ENCODE measurements around the gene COL11A1. TPM values are rescaled to one million over a fixed set of nuclear protein-coding genes. Genes with fewer than 3 reads are reported as not detected.

Gene COL11A1
- total RNA-seq, 1 experiment from 2014 or later = 12.2 TPM

DNA sequence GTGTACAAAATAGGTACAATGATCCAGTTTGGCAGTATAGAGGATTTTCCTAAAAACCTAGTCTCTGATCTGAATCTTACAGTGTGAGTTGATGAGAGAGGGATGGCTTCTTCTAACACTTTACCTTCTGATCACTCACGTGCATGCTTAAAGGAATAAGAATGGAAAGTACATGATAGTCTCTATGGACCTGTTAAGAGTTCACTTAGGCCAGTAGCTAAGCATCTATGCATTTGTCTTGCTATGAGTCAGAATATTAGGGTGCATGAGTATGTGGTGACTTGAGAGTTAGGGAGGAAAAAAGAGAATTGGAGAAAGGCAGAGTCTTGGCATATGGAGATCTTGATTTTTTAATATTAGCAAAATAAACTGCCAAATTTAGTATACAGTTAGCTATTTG is 206.3 kb downstream of the COL11A1 start:
- Histone ChIP-seq H3K27me3 (ENCODE audit: control insufficient read depth, insufficient read depth, low read length) (no peaks in the 10 kb centered on the region), H3K4me3 (ENCODE audit: insufficient read depth, low read depth, low read length) (no peak overlapping the region), H3K36me3 (replicated peaks; ENCODE audit: control insufficient read depth, insufficient read depth, low read length) (no peaks in the 10 kb centered on the region)
- no peak for DNase-seq

DNA sequence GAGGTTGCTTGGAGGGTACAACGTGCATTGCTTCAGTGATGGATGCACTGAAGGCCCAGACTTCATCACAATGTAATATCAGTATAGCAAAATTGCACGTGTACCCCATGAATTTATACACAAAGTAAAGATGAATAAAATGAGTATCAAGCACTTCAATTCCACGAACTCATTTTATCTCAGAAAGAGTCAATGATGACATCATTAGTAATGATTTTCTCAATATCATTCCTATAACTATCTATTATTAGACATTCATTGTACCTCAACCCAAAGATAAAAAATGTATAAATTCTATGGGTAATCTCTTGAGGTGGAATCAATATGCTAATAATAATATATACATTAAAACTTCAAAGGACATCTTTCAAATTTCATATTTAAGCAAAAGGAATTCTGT is 208.4 kb downstream of the COL11A1 start:
- DNase-seq = no peak
- Histone ChIP-seq H3K4me3 (ENCODE audit: insufficient read depth, low read depth, low read length) (no peak overlapping the region), H3K36me3 (replicated peaks; ENCODE audit: control insufficient read depth, insufficient read depth, low read length) (no peaks in the 10 kb centered on the region), H3K27me3 (ENCODE audit: control insufficient read depth, insufficient read depth, low read length) (no peaks in the 10 kb centered on the region)

DNA sequence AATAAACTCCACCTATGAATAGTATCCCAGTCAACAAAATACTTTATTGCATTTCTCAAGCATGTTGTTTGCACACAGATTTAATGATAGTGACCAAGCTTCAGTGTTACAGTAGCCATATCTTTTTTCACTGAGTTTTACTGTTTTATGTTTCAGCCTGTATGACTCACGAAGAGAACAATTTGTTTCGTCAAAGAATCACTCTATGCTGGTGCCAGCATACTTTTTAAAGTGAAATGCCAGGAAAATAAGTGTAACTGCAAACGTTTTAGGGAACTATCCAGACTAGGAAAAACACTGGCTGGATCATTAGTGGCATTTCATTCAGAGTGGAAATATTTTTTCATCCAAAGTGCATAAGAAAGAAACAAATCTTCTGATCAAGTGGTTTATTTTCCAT is 210.8 kb downstream of the COL11A1 start:
- Histone ChIP-seq H3K27me3 (ENCODE audit: control insufficient read depth, insufficient read depth, low read length) (no peaks in the 10 kb centered on the region), H3K4me3 (ENCODE audit: insufficient read depth, low read depth, low read length) (no peak overlapping the region), H3K36me3 (replicated peaks; ENCODE audit: control insufficient read depth, insufficient read depth, low read length) (no peaks in the 10 kb centered on the region)
- no peak for DNase-seq

DNA sequence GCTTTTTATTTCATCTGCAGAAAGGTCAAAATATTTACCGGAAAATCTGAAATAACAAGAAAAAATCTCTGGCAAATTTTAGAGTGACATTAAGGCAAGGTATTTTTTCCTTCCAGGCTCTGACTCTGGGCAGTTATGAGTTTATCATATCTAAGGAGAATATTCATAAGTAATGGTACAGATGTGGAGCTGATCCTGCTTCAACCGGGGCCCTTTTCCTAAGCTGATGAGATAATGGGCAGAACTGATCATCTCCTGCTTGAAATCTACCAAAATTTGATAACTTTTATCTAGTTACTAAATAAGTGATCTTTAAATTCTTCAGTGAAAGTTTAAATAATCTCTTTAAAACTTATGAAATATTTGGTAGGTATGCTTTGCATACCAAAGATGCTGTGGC is 211.6 kb downstream of the COL11A1 start:
- Histone ChIP-seq H3K36me3 (replicated peaks; ENCODE audit: control insufficient read depth, insufficient read depth, low read length) (no peaks in the 10 kb centered on the region), H3K27me3 (ENCODE audit: control insufficient read depth, insufficient read depth, low read length) (no peaks in the 10 kb centered on the region)
- DNase-seq = no peak

DNA sequence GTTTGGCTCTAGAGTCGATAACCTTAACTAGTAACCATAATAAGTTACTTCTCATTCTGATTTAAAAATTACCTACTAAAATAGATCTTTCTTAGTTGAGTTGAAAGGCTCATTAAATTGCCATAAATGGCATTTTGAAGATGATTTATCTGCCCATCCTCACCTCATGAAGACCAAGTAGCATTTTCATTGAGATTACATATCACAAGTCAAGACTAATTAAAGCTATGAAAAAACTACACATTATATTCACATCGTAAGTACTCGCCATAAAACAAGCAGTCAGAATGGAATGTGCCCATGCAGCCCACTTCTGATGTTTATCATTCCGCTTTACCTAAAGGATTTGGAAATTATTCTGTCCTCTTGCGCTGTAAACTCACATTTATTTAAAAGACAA is 212.0 kb downstream of the COL11A1 start:
- DNase-seq = no peak
- Histone ChIP-seq H3K36me3 (replicated peaks; ENCODE audit: control insufficient read depth, insufficient read depth, low read length) (no peaks in the 10 kb centered on the region), H3K4me3 (ENCODE audit: insufficient read depth, low read depth, low read length) (no peak overlapping the region), H3K27me3 (ENCODE audit: control insufficient read depth, insufficient read depth, low read length) (no peaks in the 10 kb centered on the region)

More for the DNA sequence above, 211.6 kb downstream of the COL11A1 start:
- no peak overlapping the region for H3K4me3 ChIP-seq (ENCODE audit: insufficient read depth, low read depth, low read length)

DNA sequence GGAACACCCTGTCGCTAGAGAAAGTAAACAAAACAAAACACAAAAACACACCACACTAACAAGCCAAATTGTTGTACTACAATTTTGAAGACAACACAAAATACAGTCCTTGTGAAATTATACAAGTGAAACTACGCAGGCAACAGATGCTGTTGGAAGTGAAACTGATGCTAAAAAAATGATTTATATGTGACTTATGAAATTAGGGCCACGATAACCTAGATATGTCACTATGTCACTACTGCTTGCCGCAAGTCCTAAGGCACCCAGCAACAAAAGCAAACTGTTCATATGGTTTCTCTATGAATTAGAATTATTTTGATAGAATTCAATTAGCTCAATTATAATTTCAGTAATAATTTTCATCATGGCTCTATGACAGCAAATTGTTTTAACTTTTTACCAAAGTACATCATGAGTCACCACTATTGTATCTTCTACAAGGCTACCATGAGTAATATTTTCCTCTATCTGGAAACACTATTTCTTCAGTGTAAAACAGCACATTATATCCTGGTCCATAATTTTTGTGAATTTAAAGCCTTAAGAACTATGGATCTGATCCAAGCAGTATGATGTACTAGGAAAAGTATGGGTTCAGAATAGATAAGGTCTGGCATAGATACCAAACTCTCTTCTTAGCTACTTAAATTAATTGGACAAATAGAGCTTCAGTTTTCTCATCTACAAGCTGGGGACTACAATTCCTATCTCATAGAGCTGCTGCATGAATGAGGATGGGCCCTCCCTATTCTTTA is 216.3 kb downstream of the COL11A1 start:
- DNase-seq = no peak
- no peaks in the 10 kb centered on the region for H3K27me3 ChIP-seq (ENCODE audit: control insufficient read depth, insufficient read depth, low read length)
- no peaks in the 10 kb centered on the region for H3K36me3 ChIP-seq (replicated peaks; ENCODE audit: control insufficient read depth, insufficient read depth, low read length)
- H3K4me3 ChIP-seq (ENCODE audit: insufficient read depth, low read depth, low read length) = no peak overlapping the region

DNA sequence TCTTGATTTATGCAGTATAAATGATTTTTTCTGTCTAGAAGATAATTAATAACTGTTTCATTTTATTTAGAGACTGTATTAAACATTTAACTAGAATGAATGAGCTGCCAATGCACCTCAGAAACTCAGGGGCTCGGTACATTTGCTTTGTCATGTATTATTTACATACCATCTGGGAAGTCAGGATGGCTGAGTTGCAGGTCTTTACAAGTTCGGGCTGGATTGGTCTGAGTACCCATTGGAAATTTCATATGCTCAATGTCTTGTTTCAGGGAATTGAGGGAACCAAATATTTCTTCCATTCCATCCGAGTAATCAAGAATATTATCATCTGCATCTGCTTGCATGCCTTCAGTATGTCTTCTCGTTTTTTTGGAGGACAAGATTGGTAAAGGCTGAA is 221.7 kb downstream of the COL11A1 start:
- H3K4me3 ChIP-seq (ENCODE audit: insufficient read depth, low read depth, low read length) = no peak overlapping the region
- no peaks in the 10 kb centered on the region for H3K36me3 ChIP-seq (replicated peaks; ENCODE audit: control insufficient read depth, insufficient read depth, low read length)
- no peak for DNase-seq
- no peaks in the 10 kb centered on the region for H3K27me3 ChIP-seq (ENCODE audit: control insufficient read depth, insufficient read depth, low read length)

DNA sequence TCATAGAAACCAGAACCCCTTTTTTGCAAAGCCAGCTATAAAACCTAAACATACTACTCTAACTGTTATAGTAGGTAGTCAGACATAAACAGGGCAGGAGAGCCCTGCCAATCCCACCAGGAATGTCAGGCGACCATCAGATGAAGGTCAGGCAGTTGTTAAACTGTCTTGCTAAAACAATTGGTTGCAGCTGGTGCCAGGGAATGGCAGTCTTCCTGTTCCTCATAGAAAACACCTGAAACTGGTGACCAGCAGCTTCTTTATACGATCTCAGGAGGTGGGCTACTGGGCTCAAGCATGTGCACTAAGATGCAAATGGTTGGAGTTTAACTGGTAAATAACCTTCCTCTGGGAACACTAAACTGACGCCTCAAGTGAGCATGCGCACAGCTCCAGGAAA is 224.1 kb downstream of the COL11A1 start:
- DNase-seq = no peak
- Histone ChIP-seq H3K4me3 (ENCODE audit: insufficient read depth, low read depth, low read length) (no peak overlapping the region), H3K36me3 (replicated peaks; ENCODE audit: control insufficient read depth, insufficient read depth, low read length) (no peaks in the 10 kb centered on the region), H3K27me3 (ENCODE audit: control insufficient read depth, insufficient read depth, low read length) (no peaks in the 10 kb centered on the region)

DNA sequence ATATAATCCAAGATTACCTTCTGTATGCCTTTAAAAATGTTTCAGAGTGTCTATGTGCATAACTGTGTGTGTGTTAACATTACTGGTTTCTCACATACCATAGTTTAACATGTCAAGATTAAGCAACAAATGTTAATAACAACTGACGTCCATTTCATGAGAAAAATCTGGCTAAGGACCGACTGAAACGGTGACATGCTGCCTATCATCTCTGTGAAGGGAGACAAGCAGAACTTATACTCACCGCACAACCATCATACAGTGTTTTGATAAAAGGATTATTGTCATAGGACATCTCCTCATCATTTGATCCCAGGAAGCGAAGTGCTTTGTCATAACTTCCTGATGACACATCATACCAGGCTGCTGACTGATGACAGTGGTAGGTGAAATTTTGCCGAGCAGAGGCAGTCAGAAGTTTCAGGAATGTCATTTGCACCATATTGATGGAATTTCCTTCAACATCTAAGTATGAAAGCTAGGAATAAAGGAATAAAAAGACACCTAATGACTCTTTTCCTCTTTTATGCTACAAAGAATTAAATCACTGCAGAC is 228.8 kb downstream of the COL11A1 start:
- Histone ChIP-seq H3K36me3 (replicated peaks; ENCODE audit: control insufficient read depth, insufficient read depth, low read length) (no peaks in the 10 kb centered on the region), H3K4me3 (ENCODE audit: insufficient read depth, low read depth, low read length) (no peak overlapping the region), H3K27me3 (ENCODE audit: control insufficient read depth, insufficient read depth, low read length) (no peaks in the 10 kb centered on the region)
- no peak for DNase-seq

DNA sequence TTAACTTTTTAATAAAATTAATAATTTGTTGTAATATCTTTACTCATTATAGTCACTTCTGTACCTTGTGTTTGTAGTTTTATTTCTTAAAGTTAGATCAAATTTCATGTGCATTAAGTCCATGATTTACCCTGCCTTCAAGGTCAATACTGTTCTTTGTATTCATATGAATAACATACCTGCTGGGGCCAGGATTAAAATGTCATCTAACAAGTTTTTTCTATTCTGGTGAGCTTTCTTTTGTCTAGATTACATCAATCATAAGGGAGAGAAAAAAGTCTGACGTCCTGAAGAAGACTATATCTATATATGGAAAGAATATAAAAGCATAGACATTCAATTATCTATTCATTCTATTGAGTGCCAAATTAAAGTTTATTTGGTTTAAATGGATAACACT is 232.6 kb downstream of the COL11A1 start:
- Histone ChIP-seq H3K4me3 (ENCODE audit: insufficient read depth, low read depth, low read length) (no peak overlapping the region), H3K27me3 (ENCODE audit: control insufficient read depth, insufficient read depth, low read length) (no peaks in the 10 kb centered on the region), H3K36me3 (replicated peaks; ENCODE audit: control insufficient read depth, insufficient read depth, low read length) (no peaks in the 10 kb centered on the region)
- DNase-seq = no peak

DNA sequence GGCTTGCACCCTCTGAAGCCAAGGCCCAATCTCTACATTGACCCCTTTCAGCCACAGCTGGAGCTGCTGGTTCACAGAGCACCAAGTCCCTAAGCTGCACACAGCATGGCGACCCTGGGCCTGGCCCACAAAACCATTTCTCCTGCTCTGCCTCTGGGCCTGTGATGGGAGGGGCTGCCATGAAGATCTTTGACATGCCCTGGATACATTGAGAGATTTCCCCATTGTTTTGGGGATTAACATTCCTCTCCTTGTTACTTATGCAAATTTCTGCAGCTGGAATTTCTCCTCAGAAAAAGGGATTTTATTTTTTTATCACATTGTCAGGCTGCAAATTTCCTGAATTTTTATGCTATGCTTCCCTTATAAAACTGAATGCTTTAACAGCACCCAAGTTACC is 235.8 kb downstream of the COL11A1 start:
- H3K36me3 ChIP-seq (replicated peaks; ENCODE audit: control insufficient read depth, insufficient read depth, low read length) = no peaks in the 10 kb centered on the region
- H3K27me3 ChIP-seq (ENCODE audit: control insufficient read depth, insufficient read depth, low read length) = no peaks in the 10 kb centered on the region
- no peak for DNase-seq
- no peak overlapping the region for H3K4me3 ChIP-seq (ENCODE audit: insufficient read depth, low read depth, low read length)

DNA sequence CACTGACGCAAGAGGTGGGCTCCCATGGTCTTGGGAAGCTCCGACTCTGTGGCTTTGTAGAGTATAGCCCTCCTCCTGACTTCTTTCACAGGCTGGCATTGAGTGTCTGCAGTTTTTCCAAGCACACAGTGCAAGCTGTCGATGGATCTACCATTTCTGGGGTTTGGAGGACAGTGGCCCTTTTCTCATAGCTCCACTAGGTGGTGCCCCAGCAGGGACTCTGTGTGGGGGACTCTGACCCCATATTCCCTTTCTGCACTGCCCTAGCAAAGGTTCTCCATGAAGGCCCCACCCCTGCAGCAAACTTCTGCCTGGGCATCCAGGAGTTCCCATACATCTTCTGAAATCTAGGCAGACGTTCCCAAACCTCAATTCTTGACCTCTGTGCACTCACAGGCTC is 236.2 kb downstream of the COL11A1 start:
- H3K36me3 ChIP-seq (replicated peaks; ENCODE audit: control insufficient read depth, insufficient read depth, low read length) = no peaks in the 10 kb centered on the region
- no peak for DNase-seq
- no peak overlapping the region for H3K4me3 ChIP-seq (ENCODE audit: insufficient read depth, low read depth, low read length)
- H3K27me3 ChIP-seq (ENCODE audit: control insufficient read depth, insufficient read depth, low read length) = no peaks in the 10 kb centered on the region

DNA sequence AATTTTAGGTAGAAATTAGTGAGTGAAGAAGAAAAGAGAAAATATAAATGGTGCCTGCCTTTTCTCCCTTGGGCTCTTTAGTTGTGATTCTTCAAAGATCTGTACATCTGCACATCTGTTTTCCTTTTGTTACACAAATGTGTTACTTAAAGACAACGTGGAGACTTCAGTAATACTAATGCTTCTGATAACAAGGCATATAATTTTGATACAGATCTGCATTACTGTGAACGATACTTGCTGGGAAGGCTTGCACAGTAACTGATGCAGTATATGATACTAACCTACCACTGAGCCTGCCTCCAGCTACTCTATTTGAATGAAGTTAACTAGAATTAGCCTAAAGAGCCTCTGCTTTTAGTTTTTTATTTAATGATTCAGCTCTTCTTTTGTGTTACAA is 244.6 kb downstream of the COL11A1 start:
- no peak for DNase-seq
- H3K4me3 ChIP-seq (ENCODE audit: insufficient read depth, low read depth, low read length) = no peak overlapping the region
- H3K36me3 ChIP-seq (replicated peaks; ENCODE audit: control insufficient read depth, insufficient read depth, low read length) = no peaks in the 10 kb centered on the region
- H3K27me3 ChIP-seq (ENCODE audit: control insufficient read depth, insufficient read depth, low read length) = no peaks in the 10 kb centered on the region

DNA sequence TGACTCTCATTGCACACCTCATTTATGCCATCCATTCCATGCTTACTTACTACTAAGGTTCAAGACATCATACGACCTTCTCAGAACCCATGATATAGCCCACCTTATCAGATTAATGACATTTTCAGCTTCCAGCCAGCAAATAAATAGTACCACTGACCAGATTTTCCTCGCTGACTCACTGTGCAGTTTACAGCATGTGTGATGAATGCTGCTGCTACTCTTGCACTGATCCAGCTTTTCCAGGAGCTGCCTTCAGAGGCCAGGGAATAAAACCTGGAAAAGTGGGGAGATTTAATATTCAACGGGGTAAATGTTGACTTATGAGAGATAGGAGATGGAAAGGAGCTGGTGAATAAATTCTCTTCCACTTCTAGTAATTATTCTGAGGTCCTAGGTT is 247.1 kb downstream of the COL11A1 start:
- no peaks in the 10 kb centered on the region for H3K36me3 ChIP-seq (replicated peaks; ENCODE audit: control insufficient read depth, insufficient read depth, low read length)
- no peak for DNase-seq
- no peak overlapping the region for H3K4me3 ChIP-seq (ENCODE audit: insufficient read depth, low read depth, low read length)
- no peaks in the 10 kb centered on the region for H3K27me3 ChIP-seq (ENCODE audit: control insufficient read depth, insufficient read depth, low read length)

DNA sequence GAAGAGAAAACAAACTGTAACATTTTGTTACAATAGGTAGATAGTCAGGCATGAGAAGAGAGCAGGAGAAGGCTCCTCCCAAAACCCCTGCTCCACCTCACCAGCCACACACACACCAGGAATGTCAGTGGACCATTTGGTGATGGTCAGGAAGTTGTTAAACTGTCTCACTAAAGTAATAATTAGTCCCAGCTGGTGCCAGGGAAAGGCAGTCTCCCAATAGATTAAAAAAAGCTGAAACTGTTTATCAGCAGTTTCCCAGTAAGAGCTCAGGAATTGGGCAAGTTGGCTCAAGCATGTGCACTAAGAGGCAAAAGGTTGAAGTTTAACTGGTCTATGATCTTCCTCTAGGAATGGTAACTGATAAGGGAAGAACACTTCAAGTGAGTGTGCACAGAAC is 249.6 kb downstream of the COL11A1 start:
- H3K27me3 ChIP-seq (ENCODE audit: control insufficient read depth, insufficient read depth, low read length) = no peaks in the 10 kb centered on the region
- no peak for DNase-seq
- no peaks in the 10 kb centered on the region for H3K36me3 ChIP-seq (replicated peaks; ENCODE audit: control insufficient read depth, insufficient read depth, low read length)
- no peak overlapping the region for H3K4me3 ChIP-seq (ENCODE audit: insufficient read depth, low read depth, low read length)

DNA sequence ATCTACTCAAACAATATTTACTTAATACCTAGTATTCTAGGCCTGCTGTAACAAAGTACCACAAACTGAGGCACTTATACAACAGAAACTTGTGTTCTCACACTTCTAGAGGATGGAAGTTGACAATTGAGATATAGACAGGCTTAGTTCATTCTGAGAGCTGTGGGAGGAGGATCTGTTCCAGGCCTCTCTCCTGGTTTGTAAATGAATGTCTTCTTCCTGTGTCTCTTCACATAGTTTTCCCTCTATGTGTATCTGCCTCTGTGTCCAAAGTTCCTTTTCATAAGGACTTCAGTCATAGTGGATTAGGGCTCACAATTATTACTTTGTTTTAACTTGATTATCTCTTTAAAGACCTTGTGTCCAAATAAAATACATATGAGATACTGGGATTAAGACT is 251.1 kb downstream of the COL11A1 start:
- no peaks in the 10 kb centered on the region for H3K36me3 ChIP-seq (replicated peaks; ENCODE audit: control insufficient read depth, insufficient read depth, low read length)
- H3K4me3 ChIP-seq (ENCODE audit: insufficient read depth, low read depth, low read length) = no peak overlapping the region
- no peaks in the 10 kb centered on the region for H3K27me3 ChIP-seq (ENCODE audit: control insufficient read depth, insufficient read depth, low read length)
- DNase-seq = no peak

All from H7 (cell line).